C4-2B (cell line): Measurements from ENCODE around the gene SEC14L2.

Source experiments
- ZFX ChIP-seq: fragments of 450-650 bp; IDR thresholded peaks from 2 replicates; pipeline ENCODE4 v1.6.1; 2017
- TF ChIP-seq, protein P1 (sequence below): fragments of 450-650 bp; conservative IDR thresholded peaks from 2 replicates; pipeline ENCODE4 v1.5.1; 2017; ENCODE audit warnings: mild to moderate bottlenecking

DNA sequence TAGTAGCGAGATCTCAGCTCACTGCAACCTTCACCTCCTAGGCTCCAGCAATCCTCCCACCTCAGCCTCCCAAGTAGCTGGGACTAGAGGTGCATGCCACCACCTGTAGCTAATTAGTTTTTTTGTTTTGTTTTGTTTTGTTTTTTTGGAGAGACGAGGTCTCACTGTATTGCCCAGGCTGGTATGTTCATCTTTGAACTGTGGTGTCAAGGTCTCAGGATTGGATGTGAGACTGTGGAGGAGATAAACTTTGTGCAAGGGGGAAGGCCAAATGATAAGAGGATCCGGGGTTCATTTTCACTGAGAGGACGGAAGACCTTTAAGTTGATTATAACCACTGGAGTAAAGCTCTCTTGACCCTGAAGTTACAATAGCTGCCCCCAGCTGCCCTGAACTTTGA is 8.9 kb downstream of the SEC14L2 start:
- TF ChIP-seq, protein P1, sequence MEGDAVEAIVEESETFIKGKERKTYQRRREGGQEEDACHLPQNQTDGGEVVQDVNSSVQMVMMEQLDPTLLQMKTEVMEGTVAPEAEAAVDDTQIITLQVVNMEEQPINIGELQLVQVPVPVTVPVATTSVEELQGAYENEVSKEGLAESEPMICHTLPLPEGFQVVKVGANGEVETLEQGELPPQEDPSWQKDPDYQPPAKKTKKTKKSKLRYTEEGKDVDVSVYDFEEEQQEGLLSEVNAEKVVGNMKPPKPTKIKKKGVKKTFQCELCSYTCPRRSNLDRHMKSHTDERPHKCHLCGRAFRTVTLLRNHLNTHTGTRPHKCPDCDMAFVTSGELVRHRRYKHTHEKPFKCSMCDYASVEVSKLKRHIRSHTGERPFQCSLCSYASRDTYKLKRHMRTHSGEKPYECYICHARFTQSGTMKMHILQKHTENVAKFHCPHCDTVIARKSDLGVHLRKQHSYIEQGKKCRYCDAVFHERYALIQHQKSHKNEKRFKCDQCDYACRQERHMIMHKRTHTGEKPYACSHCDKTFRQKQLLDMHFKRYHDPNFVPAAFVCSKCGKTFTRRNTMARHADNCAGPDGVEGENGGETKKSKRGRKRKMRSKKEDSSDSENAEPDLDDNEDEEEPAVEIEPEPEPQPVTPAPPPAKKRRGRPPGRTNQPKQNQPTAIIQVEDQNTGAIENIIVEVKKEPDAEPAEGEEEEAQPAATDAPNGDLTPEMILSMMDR, result no peak
- TF ChIP-seq ZFX, result no peak
